Thoracic aorta (tissue), 2 donors: ENCODE results near the gene PLTP. TPM values are rescaled to one million over a fixed set of nuclear protein-coding genes. Genes with fewer than 3 reads are reported as not detected.

Experiments used
- ATAC-seq: fragments of 150-250 bp; one replicate; pipeline ENCODE4 v1.8.0; 2017; ENCODE audit warnings: low read depth; ENCODE audit not compliant: insufficient number of reproducible peaks, low FRiP score
- DNase-seq: peaks from one replicate; pipeline ENCODE4 v3.0.0-alpha.2; 2020; ENCODE audit warnings: low spot score
- H3K27ac ChIP-seq, 2 donors: fragments of 200-600 bp; sonication (generic); 1 replicate in 1 of 2; 2 replicates in 1 of 2; pipeline ENCODE4 v1.5.1; 2016; ENCODE audit warnings: mild to moderate bottlenecking in 2 of 2, moderate library complexity in 2 of 2
- H3K27me3 ChIP-seq: fragments of 200-600 bp; sonication (generic); replicated peaks from 2 replicates; pipeline ENCODE4 v1.6.0; 2016; ENCODE audit warnings: mild to moderate bottlenecking; ENCODE audit not compliant: insufficient read depth
- H3K36me3 ChIP-seq: fragments of 200-600 bp; sonication (generic); one replicate; pipeline ENCODE4 v1.5.1; 2016
- H3K4me1 ChIP-seq, 2 donors: fragments of 200-600 bp; sonication (generic); 1 replicate in 1 of 2; 2 replicates in 1 of 2; pipeline versions ENCODE4 v1.5.1 to v1.6.0; 2016; ENCODE audit warnings: low read depth in 2 of 2, mild to moderate bottlenecking in 1 of 2; ENCODE audit not compliant: control insufficient read depth in 1 of 2
- H3K4me3 ChIP-seq: fragments of 200-600 bp; sonication (generic); 2 replicates; pipeline ENCODE4 v1.5.1; 2016; ENCODE audit warnings: mild to moderate bottlenecking
- H3K9me3 ChIP-seq: fragments of 200-600 bp; sonication (generic); 2 replicates; pipeline ENCODE4 v1.5.1; 2016
- total RNA-seq, 2 donors: library from RNA; depleted of rRNA; stranded (reverse); fragments of >200 nt; gene quantifications; one replicate each; pipeline versions ENCODE4 v1.1.0 to v1.2.3, GENCODE V29; 2016
- TF ChIP-seq, protein P1 (sequence below): fragments of 200-600 bp; sonication (generic); IDR thresholded peaks from one replicate; pipeline ENCODE4 v1.5.1; 2019; ENCODE audit warnings: antibody characterized with exemption

Gene PLTP
- total RNA-seq, 2 donors from 2014 or later = 182 to 637 TPM

DNA sequence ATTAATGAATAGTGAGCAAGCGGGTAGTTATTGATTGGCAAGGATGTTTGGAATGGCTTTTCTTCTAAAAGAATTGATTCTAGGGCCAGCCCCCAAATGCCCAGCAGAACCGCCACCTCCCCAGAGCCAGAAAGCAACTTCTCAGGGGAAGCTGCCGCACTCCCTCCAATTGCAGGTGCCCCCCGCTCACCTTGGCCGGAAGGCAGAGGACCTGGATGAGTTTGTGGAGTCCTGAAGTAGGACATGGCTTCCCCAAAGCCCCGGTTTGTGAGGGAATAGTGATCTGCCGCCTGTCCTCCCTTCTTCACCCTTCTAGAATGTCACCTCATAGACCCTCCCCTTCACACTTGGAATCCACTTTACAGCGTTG lies 24.6 kb downstream of the PLTP start, which contains the start of gene SPATA25:
Gene SPATA25 (minus strand): TSS at position 277 of the 370 bp plus-strand sequence. CDS start 32 bp downstream, at position 245.
- H3K27ac ChIP-seq = no peak within 1 kb of the TSS
- H3K4me3 ChIP-seq = no peak within 1 kb of the TSS
- DNase-seq (no peak), ATAC-seq (no peak)
- TF ChIP-seq, protein P1, sequence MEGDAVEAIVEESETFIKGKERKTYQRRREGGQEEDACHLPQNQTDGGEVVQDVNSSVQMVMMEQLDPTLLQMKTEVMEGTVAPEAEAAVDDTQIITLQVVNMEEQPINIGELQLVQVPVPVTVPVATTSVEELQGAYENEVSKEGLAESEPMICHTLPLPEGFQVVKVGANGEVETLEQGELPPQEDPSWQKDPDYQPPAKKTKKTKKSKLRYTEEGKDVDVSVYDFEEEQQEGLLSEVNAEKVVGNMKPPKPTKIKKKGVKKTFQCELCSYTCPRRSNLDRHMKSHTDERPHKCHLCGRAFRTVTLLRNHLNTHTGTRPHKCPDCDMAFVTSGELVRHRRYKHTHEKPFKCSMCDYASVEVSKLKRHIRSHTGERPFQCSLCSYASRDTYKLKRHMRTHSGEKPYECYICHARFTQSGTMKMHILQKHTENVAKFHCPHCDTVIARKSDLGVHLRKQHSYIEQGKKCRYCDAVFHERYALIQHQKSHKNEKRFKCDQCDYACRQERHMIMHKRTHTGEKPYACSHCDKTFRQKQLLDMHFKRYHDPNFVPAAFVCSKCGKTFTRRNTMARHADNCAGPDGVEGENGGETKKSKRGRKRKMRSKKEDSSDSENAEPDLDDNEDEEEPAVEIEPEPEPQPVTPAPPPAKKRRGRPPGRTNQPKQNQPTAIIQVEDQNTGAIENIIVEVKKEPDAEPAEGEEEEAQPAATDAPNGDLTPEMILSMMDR = no peak
- no peaks in the 10 kb centered on the region for H3K9me3 ChIP-seq
- H3K27me3 ChIP-seq = no peaks in the 10 kb centered on the region
- peaks cover 19 to 27% of the 10 kb centered on the region in 2 donors for H3K4me1 ChIP-seq
- peaks cover 19% of the 10 kb centered on the region for H3K36me3 ChIP-seq

DNA sequence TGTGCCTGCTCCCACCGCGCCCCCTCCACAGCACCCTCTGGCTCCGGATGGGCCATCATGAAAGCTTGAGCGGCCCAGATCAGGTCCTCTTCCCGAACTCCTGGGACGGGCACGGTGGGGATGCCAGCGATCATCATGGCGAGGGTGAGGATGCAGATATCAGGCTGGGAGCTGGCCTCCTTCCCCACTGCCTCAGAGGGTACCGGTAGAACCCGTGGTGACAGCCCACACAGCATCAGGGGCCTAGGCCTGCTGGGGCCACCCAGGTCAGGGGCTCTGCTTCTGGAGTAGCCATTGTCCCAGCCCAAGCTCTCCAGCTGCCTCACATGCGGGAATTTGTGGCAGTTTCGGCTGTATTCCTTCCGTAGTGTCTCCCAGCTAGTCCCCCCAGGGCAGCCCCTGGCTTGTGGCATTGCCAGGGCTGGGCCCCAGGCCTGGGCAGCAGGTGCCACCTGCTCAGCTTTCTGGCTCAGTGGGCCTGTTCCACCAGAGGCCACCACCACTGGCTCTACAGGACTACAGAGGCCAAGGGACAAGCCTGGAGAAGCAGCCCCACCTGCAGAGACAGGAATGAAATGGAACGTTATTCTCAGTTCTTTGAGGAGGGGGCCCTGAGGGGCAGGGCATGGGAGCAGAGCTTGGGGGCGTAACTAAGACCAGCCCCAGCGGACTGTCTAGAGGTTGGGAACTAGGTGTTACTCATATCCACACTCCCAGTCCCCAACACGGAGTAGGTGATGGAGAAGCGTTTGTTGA lies 25.2 kb downstream of the PLTP start:
- no peaks in the 10 kb centered on the region for H3K9me3 ChIP-seq
- H3K4me1 ChIP-seq = peaks cover 16 to 25% of the 10 kb centered on the region in 2 donors
- ATAC-seq (no peak), DNase-seq (no peak)
- H3K27me3 ChIP-seq = no peaks in the 10 kb centered on the region
- H3K27ac ChIP-seq = no peak overlapping the region
- no peak overlapping the region for H3K4me3 ChIP-seq
- TF ChIP-seq, protein P1 = no peak
- peaks cover 19% of the 10 kb centered on the region for H3K36me3 ChIP-seq

DNA sequence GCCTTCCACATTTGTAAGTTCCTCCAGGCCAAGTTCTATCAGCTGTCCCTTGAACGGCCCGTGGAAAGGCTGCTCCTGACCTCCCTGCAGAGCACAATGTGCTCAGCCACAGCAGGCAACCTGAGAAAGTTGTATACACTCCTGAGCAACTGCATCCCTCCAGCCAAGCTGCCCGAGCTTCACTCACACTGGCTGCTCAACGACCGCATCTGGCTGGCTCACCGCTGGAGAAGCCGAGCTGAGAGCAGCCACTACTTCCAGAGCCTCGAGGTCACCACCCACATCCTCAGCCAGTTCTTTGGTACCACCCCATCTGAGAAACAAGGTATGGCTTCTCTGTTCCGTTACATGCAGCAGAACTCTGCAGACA lies 28.9 kb downstream of the PLTP start:
- H3K4me3 ChIP-seq = no peak overlapping the region
- no peak overlapping the region for H3K27ac ChIP-seq
- H3K9me3 ChIP-seq = no peaks in the 10 kb centered on the region
- ATAC-seq (no peak), DNase-seq (no peak)
- TF ChIP-seq, protein P1 = no peak
- peaks cover 21% of the 10 kb centered on the region for H3K36me3 ChIP-seq
- H3K4me1 ChIP-seq = peaks cover 10 to 12% of the 10 kb centered on the region in 2 donors
- H3K27me3 ChIP-seq = no peaks in the 10 kb centered on the region

DNA sequence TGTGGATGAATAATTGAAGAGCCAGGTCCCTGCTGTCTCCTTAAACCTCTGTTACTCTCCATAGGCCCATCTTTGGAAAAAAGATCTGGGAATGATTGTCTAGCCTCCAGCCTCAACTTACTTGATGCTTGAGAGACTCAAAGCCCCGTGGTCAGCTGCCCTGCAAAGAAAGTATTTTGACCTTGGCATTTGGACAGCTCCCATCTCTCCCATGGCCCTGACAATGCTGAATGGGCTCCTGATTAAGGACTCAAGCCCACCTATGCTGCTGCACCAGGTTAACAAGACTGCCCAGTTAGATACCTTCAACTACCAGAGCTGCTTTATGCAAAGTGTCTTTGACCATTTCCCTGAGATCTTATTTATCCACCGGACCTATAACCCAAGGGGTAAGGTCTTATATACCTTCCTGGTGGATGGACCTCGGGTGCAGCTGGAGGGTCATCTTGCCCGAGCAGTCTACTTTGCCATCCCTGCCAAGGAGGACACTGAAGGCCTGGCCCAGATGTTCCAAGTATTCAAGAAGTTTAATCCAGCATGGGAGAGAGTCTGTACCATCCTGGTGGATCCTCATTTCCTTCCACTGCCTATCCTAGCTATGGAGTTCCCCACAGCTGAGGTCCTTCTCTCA lies 29.4 kb downstream of the PLTP start:
- no peaks in the 10 kb centered on the region for H3K27me3 ChIP-seq
- peaks cover 10 to 12% of the 10 kb centered on the region in 2 donors for H3K4me1 ChIP-seq
- peaks cover 22% of the 10 kb centered on the region for H3K36me3 ChIP-seq
- ATAC-seq (no peak), DNase-seq (no peak)
- H3K4me3 ChIP-seq = no peak overlapping the region
- TF ChIP-seq, protein P1 = no peak
- H3K9me3 ChIP-seq = no peaks in the 10 kb centered on the region
- H3K27ac ChIP-seq = no peak overlapping the region

DNA sequence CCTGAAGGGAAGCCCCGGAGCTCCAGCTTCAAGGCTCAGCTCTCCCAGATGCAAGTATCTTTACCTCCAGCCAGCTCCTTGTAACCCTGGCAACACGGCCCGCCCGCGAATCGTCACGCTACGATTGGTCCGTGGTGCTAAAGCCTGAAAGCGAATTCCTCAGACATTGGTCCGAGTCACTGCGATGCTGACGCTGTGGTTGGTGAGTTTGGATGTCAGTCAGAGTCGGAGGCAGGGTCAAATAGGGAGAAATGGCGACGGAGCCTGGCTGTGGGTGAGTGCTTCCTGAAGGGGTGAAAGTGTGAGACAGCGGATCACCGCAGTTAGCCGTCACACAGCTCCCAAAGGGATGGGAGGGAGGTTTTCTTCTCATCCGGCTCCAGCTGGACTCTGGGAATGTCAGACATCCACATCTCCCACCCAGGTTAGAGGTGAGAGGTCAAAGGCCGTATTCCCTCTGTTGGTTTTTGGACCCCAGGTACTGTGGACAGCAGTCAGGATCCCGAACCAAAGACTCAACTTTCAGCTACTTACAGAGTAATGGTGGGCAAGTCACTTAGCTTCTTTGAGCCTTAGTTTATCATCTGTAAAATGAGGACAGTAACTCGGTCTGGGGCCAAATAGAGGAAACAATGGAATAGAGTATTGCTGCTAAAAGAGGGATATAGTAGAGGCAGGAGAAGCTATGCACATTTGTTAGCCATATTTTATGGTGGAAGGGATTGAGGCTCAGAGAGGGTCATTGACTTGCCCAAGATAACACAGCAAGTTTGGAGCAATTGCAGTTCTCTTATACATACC lies 30.8 kb downstream of the PLTP start, which contains the start of gene ZSWIM1:
Gene ZSWIM1 (plus strand): TSS at position 240 of the 801 bp plus-strand sequence. CDS start 1,366 bp downstream, outside the sequence.
- TF ChIP-seq, protein P1 = no peak
- Histone ChIP-seq H3K9me3 (no peaks in the 10 kb centered on the region), H3K4me3 (peak within 1 kb of the TSS; percentile 82), H3K36me3 (peaks cover 19% of the 10 kb centered on the region), H3K4me1 (peaks cover 10 to 12% of the 10 kb centered on the region in 2 donors), H3K27ac (peak within 1 kb of the TSS; percentile 84 to 86), H3K27me3 (no peaks in the 10 kb centered on the region)
- DNase-seq (peak; percentile 98), ATAC-seq (peak; percentile 98)
